ENCODE measurements around the gene AOC2. TPM values are rescaled to one million over a fixed set of nuclear protein-coding genes. Genes with fewer than 3 reads are reported as not detected.

AOC2 gene
- total and polyA plus RNA-seq, 2 of the 13 experiments (the other 11 are each of a cell fraction or from before 2014, with no cell fraction given) = 1.2 to 3.3 TPM

DNA sequence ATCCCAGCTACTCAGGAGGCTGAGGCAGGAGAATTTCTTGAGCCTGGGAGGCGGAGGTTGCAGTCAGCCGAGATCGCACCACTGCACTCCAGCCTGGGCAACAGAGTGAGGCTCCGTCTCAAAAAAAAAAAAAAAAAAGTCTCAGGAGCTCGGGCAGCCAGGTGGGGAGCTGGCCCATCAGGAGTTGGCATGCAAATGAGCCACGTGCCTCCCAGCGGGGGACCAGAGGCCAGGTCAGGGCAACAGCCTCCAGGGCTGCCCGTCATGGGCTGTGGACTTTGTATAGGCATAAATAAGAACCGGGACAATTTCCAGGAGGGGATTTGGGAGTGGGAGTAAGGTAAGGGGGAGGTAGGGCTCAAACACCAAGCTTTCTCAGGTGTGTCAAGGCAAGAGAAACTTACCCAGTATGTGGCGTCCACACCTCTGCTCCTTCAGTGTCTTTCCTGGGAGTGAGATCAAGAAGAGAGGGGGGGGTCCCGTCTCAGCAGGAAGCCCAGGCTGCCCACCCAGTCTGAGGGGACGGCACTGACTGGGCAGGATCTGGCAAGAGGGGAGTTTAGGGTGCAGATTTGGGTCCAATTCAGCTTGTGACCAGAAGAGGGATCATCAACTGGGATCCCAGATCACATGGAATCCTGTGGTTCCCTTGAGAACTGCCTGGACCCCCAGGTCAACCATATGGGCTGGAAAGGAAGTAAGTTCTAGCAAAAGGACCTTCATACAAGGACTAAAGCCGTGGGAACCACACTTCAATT, 33.9 kb downstream of the AOC2 start (continued):
- TF ChIP-seq SYNCRIP (IDR thresholded peaks at IDR 0.05; ENCODE audit: insufficient read depth, low read depth, low read length) = no peak
- TF ChIP-seq PRMT3 (CRISPR knock-in tag; IDR thresholded peaks at IDR 0.05; ENCODE audit: borderline replicate concordance, low read depth) = no peak
- TF ChIP-seq NR2F1 (CRISPR knock-in tag; IDR thresholded peaks at IDR 0.05) = peak in 1 of 2 experiments; percentile 55; a peak in 2 of 4 replicates
- no peak; the same call in 1 of the 2 replicates for TF ChIP-seq TP53 (CRISPR knock-in tag; conservative IDR thresholded peaks at IDR 0.05)
- TF ChIP-seq, protein P1, sequence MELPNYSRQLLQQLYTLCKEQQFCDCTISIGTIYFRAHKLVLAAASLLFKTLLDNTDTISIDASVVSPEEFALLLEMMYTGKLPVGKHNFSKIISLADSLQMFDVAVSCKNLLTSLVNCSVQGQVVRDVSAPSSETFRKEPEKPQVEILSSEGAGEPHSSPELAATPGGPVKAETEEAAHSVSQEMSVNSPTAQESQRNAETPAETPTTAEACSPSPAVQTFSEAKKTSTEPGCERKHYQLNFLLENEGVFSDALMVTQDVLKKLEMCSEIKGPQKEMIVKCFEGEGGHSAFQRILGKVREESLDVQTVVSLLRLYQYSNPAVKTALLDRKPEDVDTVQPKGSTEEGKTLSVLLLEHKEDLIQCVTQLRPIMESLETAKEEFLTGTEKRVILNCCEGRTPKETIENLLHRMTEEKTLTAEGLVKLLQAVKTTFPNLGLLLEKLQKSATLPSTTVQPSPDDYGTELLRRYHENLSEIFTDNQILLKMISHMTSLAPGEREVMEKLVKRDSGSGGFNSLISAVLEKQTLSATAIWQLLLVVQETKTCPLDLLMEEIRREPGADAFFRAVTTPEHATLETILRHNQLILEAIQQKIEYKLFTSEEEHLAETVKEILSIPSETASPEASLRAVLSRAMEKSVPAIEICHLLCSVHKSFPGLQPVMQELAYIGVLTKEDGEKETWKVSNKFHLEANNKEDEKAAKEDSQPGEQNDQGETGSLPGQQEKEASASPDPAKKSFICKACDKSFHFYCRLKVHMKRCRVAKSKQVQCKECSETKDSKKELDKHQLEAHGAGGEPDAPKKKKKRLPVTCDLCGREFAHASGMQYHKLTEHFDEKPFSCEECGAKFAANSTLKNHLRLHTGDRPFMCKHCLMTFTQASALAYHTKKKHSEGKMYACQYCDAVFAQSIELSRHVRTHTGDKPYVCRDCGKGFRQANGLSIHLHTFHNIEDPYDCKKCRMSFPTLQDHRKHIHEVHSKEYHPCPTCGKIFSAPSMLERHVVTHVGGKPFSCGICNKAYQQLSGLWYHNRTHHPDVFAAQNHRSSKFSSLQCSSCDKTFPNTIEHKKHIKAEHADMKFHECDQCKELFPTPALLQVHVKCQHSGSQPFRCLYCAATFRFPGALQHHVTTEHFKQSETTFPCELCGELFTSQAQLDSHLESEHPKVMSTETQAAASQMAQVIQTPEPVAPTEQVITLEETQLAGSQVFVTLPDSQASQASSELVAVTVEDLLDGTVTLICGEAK (IDR thresholded peaks at IDR 0.05) = no peak
- TF ChIP-seq, protein P1 (CRISPR knock-in tag; IDR thresholded peaks at IDR 0.05) = no peak
- TF ChIP-seq RFXAP (CRISPR knock-in tag; IDR thresholded peaks at IDR 0.05; ENCODE audit: borderline replicate concordance) = no peak
- no peak for TF ChIP-seq SIX1 (CRISPR knock-in tag; IDR thresholded peaks at IDR 0.05; ENCODE audit: borderline replicate concordance)
- TF ChIP-seq, protein P2, sequence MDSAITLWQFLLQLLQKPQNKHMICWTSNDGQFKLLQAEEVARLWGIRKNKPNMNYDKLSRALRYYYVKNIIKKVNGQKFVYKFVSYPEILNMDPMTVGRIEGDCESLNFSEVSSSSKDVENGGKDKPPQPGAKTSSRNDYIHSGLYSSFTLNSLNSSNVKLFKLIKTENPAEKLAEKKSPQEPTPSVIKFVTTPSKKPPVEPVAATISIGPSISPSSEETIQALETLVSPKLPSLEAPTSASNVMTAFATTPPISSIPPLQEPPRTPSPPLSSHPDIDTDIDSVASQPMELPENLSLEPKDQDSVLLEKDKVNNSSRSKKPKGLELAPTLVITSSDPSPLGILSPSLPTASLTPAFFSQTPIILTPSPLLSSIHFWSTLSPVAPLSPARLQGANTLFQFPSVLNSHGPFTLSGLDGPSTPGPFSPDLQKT (CRISPR knock-in tag; IDR thresholded peaks at IDR 0.05; ENCODE audit: borderline replicate concordance) = no peak
- no peak for TF ChIP-seq EEA1 (CRISPR knock-in tag; IDR thresholded peaks at IDR 0.05; ENCODE audit: borderline replicate concordance)
- TF ChIP-seq NR2F2 (IDR thresholded peaks at IDR 0.05; ENCODE audit: borderline replicate concordance, low read depth) = peak; percentile 53; the same call in 1 of the 2 replicates
- TF ChIP-seq ZBED4 (CRISPR knock-in tag; IDR thresholded peaks at IDR 0.05; ENCODE audit: borderline replicate concordance) = 0 out of 2 replicates have a peak, but pooled peaks have one; percentile 5
- TF ChIP-seq MXI1 (IDR thresholded peaks at IDR 0.05; ENCODE audit: borderline replicate concordance, low read depth, low read length) = peak; percentile 56; the same call in 1 of the 3 replicates
- no peak for TF ChIP-seq ZNF652 (CRISPR knock-in tag; IDR thresholded peaks at IDR 0.05; ENCODE audit: borderline replicate concordance, low read depth)

All from HepG2 (cell line).